Left ventricle myocardium inferior (tissue), 1 donor: ENCODE measurements around the gene KDELR1. TPM values are rescaled to one million over a fixed set of nuclear protein-coding genes. Genes with fewer than 3 reads are reported as not detected.
A peak's percentile ranks its signal among the peaks of the same experiment; 100 is the strongest.

Experiments used
- DNase-seq: peaks from one replicate; pipeline ENCODE4 v3.0.0-alpha.2; 2020
- H3K27ac ChIP-seq: fragments of 200-600 bp; replicated peaks from 2 replicates; pipeline ENCODE4 v1.8.0; 2021
- H3K27me3 ChIP-seq: fragments of 200-600 bp; 2 replicates; pipeline ENCODE4 v1.8.0; 2021; ENCODE audit warnings: low read depth
- H3K36me3 ChIP-seq: fragments of 200-600 bp; 2 replicates; pipeline ENCODE4 v1.8.0; 2021
- H3K4me1 ChIP-seq: fragments of 200-600 bp; 2 replicates; pipeline ENCODE4 v1.8.0; 2021
- H3K4me3 ChIP-seq: fragments of 200-600 bp; 2 replicates; pipeline ENCODE4 v1.8.0; 2021; ENCODE audit warnings: mild to moderate bottlenecking, moderate library complexity
- H3K9me3 ChIP-seq: fragments of 200-600 bp; replicated peaks from 2 replicates; pipeline ENCODE4 v1.8.0; 2021
- intact Hi-C: fragments of 100-400 bp; cut with micrococcal nuclease; formaldehyde crosslinking; loops from one replicate; pipeline ENCODE4 v1.11.0; 2022
- total RNA-seq: library from RNA; stranded (reverse); fragmentation: NEBNext Ultra II Directional; extraction: Animal tissue kit (Norgen Biotek cat#: 25700); gene quantifications from one replicate; pipeline ENCODE4 v1.2.1, GENCODE V29; 2021
- TF ChIP-seq, protein P1 (sequence below): fragments of 200-600 bp; IDR thresholded peaks from 2 replicates; pipeline ENCODE4 v1.8.0; 2021; ENCODE audit warnings: antibody characterized with exemption, mild to moderate bottlenecking, borderline replicate concordance
- donor health status: DM: no; HTN: yes; CAD: no; lungs with severe emphysema.

KDELR1 gene
- total RNA-seq, 1 donor from 2014 or later: 68.4 TPM

DNA sequence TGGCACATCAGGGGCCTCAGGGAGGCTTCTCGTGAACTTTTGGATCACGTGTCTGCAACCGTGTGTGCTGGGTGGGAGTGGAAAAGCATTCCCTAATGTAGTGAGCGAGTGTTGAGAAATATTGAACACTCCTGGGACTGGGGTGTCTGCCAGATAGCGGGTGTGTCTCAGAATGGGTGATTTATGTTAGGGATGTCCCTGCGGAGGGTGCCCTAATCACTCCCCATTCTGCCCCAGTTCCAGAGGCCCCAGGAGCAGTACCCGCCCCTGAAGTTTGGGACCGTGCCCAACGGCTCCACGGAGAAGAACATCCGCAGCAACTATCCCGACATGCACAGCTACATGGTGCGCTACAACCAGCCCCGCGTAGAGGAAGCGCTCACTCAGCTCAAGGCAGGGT, 30.2 kb upstream of the KDELR1 start:
- no peak for DNase-seq

DNA sequence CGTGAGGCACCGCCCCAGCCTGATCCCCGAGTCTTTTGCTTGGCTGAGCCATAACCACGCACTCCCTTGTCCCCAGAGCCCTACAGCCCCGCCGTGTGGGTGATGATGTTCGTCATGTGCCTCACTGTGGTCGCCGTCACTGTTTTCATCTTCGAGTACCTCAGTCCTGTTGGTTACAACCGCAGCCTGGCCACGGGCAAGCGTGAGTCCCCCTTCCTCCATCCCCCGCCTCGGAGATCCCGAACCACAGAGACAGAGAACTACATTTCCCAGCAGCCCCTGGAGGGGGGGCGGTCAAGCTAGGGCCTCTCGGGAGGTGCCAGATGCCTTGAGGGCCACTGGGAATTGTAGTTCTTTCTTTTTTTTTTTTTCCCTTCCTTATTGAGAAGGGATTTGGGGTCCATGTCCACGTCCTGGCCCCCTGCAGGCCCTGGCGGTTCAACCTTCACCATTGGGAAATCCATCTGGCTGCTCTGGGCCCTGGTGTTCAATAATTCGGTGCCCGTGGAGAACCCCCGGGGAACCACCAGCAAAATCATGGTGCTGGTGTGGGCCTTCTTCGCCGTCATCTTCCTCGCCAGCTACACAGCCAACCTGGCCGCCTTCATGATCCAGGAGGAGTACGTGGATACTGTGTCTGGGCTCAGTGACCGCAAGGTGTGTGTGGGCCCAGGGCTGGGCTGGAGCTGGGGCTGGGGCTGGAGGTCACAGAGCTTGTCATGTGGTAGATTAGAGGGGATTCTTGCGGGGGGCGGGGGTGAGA, 28.0 kb upstream of the KDELR1 start:
- H3K9me3 ChIP-seq: no peaks in the 10 kb centered on the region
- H3K27me3 ChIP-seq: peaks cover 15% of the 10 kb centered on the region
- peak; percentile 43 for DNase-seq
- TF ChIP-seq, protein P1, sequence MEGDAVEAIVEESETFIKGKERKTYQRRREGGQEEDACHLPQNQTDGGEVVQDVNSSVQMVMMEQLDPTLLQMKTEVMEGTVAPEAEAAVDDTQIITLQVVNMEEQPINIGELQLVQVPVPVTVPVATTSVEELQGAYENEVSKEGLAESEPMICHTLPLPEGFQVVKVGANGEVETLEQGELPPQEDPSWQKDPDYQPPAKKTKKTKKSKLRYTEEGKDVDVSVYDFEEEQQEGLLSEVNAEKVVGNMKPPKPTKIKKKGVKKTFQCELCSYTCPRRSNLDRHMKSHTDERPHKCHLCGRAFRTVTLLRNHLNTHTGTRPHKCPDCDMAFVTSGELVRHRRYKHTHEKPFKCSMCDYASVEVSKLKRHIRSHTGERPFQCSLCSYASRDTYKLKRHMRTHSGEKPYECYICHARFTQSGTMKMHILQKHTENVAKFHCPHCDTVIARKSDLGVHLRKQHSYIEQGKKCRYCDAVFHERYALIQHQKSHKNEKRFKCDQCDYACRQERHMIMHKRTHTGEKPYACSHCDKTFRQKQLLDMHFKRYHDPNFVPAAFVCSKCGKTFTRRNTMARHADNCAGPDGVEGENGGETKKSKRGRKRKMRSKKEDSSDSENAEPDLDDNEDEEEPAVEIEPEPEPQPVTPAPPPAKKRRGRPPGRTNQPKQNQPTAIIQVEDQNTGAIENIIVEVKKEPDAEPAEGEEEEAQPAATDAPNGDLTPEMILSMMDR: no peak
- intact Hi-C loops: no loop called here
- H3K4me1 ChIP-seq: peaks cover 23% of the 10 kb centered on the region
- no peaks in the 10 kb centered on the region for H3K36me3 ChIP-seq
- H3K4me3 ChIP-seq: no peak overlapping the region
- no peak overlapping the region for H3K27ac ChIP-seq

More for the DNA sequence above, 30.2 kb upstream of the KDELR1 start:
- H3K27me3 ChIP-seq: peaks cover 6% of the 10 kb centered on the region
- H3K36me3 ChIP-seq: no peaks in the 10 kb centered on the region
- TF ChIP-seq, protein P1: no peak
- H3K27ac ChIP-seq: no peak overlapping the region
- no peak overlapping the region for H3K4me3 ChIP-seq
- intact Hi-C loops: no loop called here
- no peaks in the 10 kb centered on the region for H3K9me3 ChIP-seq
- peaks cover 8% of the 10 kb centered on the region for H3K4me1 ChIP-seq

DNA sequence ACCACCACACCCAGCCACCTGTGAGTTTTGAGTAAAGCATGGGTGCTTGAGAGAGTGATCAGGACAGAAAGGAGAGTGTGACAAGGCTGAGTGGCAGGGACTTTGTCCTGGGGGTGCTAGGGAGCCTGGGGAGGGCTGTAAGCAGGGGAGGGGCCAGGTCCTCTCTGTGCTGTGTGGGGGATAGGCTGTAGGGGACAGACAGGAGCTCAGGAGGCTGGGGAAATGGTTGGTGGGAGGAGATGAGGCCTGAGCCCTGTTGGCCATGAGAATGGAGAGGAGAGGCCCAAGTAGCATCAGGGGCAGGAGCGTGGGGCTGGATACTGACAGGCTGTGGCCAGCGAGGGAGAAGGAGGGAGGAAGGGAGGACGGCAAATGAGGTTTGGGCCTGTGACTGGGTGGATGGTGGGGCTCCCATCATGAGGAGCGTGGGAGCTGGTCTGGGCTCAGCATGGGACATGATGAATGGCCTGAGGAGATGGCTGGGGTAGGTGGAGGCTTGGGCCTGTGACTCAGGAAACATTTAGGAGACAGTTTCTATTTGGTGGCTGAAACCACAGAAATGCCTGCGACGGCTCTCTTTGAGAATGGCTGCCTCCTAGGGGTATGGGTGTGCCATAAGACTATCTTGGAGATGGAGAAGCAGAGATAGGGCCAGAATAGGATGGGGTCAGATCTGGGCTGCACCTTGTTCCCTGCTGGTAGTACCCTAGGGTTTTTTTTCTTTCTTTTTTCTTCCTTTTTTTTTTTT, 27.1 kb upstream of the KDELR1 start:
- Histone ChIP-seq H3K4me3 (no peak overlapping the region), H3K27ac (peak overlapping the region; percentile 61), H3K27me3 (peaks cover 17% of the 10 kb centered on the region), H3K36me3 (no peaks in the 10 kb centered on the region), H3K4me1 (peaks cover 23% of the 10 kb centered on the region), H3K9me3 (no peaks in the 10 kb centered on the region)
- no peak for DNase-seq
- intact Hi-C loops: no loop called here
- TF ChIP-seq, protein P1: no peak

DNA sequence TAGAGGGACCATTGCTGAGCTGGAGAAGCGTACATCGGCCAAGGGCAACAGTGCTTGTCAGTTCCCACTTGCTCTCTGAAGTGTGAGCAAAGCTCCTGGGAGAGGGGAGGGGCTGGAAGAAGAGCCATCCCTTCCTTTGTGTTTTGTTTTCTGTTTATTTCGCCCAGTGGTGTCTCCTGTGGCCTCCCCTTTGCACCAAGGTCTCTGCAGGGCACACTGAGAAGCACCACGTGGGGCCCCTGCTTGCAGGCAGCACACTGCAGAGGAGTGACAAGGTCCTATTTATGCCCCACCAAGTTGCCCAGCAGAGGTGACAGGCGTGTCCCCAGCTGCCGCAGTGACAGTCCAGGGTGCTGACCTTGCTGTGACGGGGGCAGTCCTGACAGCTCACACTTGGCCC, 26.1 kb upstream of the KDELR1 start:
- peaks cover 17% of the 10 kb centered on the region for H3K27me3 ChIP-seq
- intact Hi-C loops: no loop called here

DNA sequence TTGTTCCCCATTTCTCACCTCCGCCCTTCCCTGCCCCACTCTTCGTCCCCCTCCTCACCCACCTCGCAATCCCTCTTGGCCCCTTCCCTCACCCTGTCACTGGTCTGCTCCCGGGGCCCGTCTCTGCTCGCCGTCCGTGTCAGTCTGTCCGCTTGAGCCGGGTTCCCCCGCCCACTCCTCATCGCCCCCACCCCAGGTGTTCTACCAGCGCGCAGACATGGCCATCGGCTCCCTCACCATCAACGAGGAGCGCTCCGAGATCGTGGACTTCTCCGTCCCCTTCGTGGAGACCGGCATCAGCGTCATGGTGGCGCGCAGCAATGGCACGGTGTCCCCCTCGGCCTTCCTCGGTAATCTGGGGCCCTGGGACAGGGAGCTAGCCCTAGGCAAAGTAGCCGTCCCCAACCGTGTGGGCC, 24.5 kb upstream of the KDELR1 start:
- no peak for DNase-seq
- Histone ChIP-seq H3K4me1 (peaks cover 23% of the 10 kb centered on the region), H3K36me3 (no peaks in the 10 kb centered on the region), H3K4me3 (peak overlapping the region; percentile 49), H3K9me3 (no peaks in the 10 kb centered on the region), H3K27ac (no peak overlapping the region), H3K27me3 (peaks cover 17% of the 10 kb centered on the region)
- TF ChIP-seq, protein P1: no peak
- intact Hi-C loops: no loop called here

More for the DNA sequence above, 26.1 kb upstream of the KDELR1 start:
- H3K9me3 ChIP-seq: no peaks in the 10 kb centered on the region
- no peaks in the 10 kb centered on the region for H3K36me3 ChIP-seq
- TF ChIP-seq, protein P1: no peak
- peak overlapping the region; percentile 61 for H3K27ac ChIP-seq
- peaks cover 23% of the 10 kb centered on the region for H3K4me1 ChIP-seq
- H3K4me3 ChIP-seq: no peak overlapping the region
- no peak for DNase-seq
